ENCODE results near the gene LCLAT1. TPM values are rescaled to one million over a fixed set of nuclear protein-coding genes. Genes with fewer than 3 reads are reported as not detected.
"Not testable (repeated sequence)": the region's sequence is repeated elsewhere in the genome, so short reads cannot be mapped to it uniquely, and the experiment has no call there.

Gene LCLAT1
- polyA plus RNA-seq, 2 of the 4 experiments (the other 2 are of a cell fraction) = 19.5 to 71.0 TPM

- H3K4me2 ChIP-seq; POLR2A ChIA-PET; DNase-seq (ENCODE audit: low read depth in 1 of 2, low spot score in 1 of 2); H3K4me3 ChIP-seq; H3K27ac ChIP-seq; FAIRE-seq; ATAC-seq: not testable (repeated sequence)
- WGBS (ENCODE audit: missing lambda C conversion rate) = 89% methylated on average over 2 of the region's 2 CpGs
- peaks cover 17% of the 10 kb centered on the region for H3K9me3 ChIP-seq
- peaks cover 14% of the 10 kb centered on the region for H3K4me1 ChIP-seq
- CTCF ChIA-PET = interaction anchor here (1.7 kb wide), 1 partner anchor 331 kb away, joined by 4 read pairs; no protein-coding TSS in a partner anchor
These were observed 48.9 kb downstream of the LCLAT1 start for GRCh38 chr2:30495896-30496295.

- no peak for FAIRE-seq
- no peak overlapping the region for H3K27ac ChIP-seq
- no peak for ATAC-seq
- TF ChIP-seq RNF2 (IDR thresholded peaks at IDR 0.05; ENCODE audit: borderline replicate concordance, low read depth) = no peak
- no peak for TF ChIP-seq KDM1A (IDR thresholded peaks at IDR 0.05; ENCODE audit: low read depth)
- TF ChIP-seq PHF8 (IDR thresholded peaks at IDR 0.05; ENCODE audit: borderline replicate concordance, low read depth) = no peak
- no peak for TF ChIP-seq NPAS2 (CRISPR knock-in tag; IDR thresholded peaks at IDR 0.05; ENCODE audit: borderline replicate concordance)
- TF ChIP-seq CBX8 (IDR thresholded peaks at IDR 0.05) = no peak
- no peak for TF ChIP-seq CHD4 (IDR thresholded peaks at IDR 0.05; ENCODE audit: borderline replicate concordance)
- TF ChIP-seq HDAC2 (IDR thresholded peaks at IDR 0.05) = no peak
- TF ChIP-seq ZC3H11A (IDR thresholded peaks at IDR 0.05) = no peak
- TF ChIP-seq NFE2L2 (conservative IDR thresholded peaks at IDR 0.05; ENCODE audit: low read length) = no peak
- no peak for TF ChIP-seq JUNB (IDR thresholded peaks at IDR 0.05)
- no peak for TF ChIP-seq EP300 (IDR thresholded peaks at IDR 0.05)
- TF ChIP-seq POLR2AphosphoS2 (conservative IDR thresholded peaks at IDR 0.05; ENCODE audit: low read length) = no peak
- TF ChIP-seq GATA3 (IDR thresholded peaks at IDR 0.05; ENCODE audit: borderline replicate concordance) = no peak
- no peak for TF ChIP-seq SMC3 (IDR thresholded peaks at IDR 0.05)
- TF ChIP-seq EHF (CRISPR knock-in tag; IDR thresholded peaks at IDR 0.05) = no peak
- TF ChIP-seq MYC (IDR thresholded peaks at IDR 0.05; ENCODE audit: borderline replicate concordance, low read length) = no peak
- TF ChIP-seq EHMT2 (IDR thresholded peaks at IDR 0.05; ENCODE audit: low read depth) = no peak
- no peak for TF ChIP-seq RAD21 (conservative IDR thresholded peaks at IDR 0.05 in 1 of 2, IDR thresholded peaks at IDR 0.05 in 1 of 2)
- CTCF ChIA-PET = no interaction called here
- POLR2A ChIA-PET = no interaction called here
- no peak for DNase-seq (ENCODE audit: low read depth in 1 of 2, low spot score in 1 of 2)
- H3K4me1 ChIP-seq = peaks cover 6% of the 10 kb centered on the region; the same call in 1 of the 3 replicates
- peaks cover 22% of the 10 kb centered on the region for H3K9me3 ChIP-seq
- H3K4me3 ChIP-seq = no peak overlapping the region
- H3K4me2 ChIP-seq = no peak overlapping the region
These were observed 52.6 kb downstream of the LCLAT1 start for GRCh38 chr2:30499681-30500080.

- DNase-seq (ENCODE audit: low read depth in 1 of 2, low spot score in 1 of 2) = no peak
- Histone ChIP-seq H3K4me2 (no peak overlapping the region), H3K9me3 (peaks cover 22% of the 10 kb centered on the region), H3K4me3 (no peak overlapping the region), H3K27ac (no peak overlapping the region), H3K4me1 (peaks cover 6% of the 10 kb centered on the region; the same call in 1 of the 3 replicates)
- CTCF ChIA-PET = no interaction called here
- POLR2A ChIA-PET = no interaction called here
- TF ChIP-seq HOXB13 (CRISPR knock-in tag; IDR thresholded peaks at IDR 0.05; ENCODE audit: low read depth) = no peak
- TF ChIP-seq E2F6 (IDR thresholded peaks at IDR 0.05; ENCODE audit: borderline replicate concordance, low read depth) = no peak
- TF ChIP-seq RAD21 (conservative IDR thresholded peaks at IDR 0.05 in 1 of 2, IDR thresholded peaks at IDR 0.05 in 1 of 2) = no peak
- no peak for TF ChIP-seq NR3C1 (IDR thresholded peaks at IDR 0.05)
- TF ChIP-seq GATA3 (IDR thresholded peaks at IDR 0.05; ENCODE audit: borderline replicate concordance) = no peak
- TF ChIP-seq MYC (IDR thresholded peaks at IDR 0.05; ENCODE audit: borderline replicate concordance, low read length) = no peak
- no peak for TF ChIP-seq RCOR1 (IDR thresholded peaks at IDR 0.05; ENCODE audit: low read depth, low read length)
- TF ChIP-seq REST (IDR thresholded peaks at IDR 0.05) = no peak
- no peak for TF ChIP-seq POLR2A (IDR thresholded peaks at IDR 0.05; ENCODE audit: low read length)
- TF ChIP-seq JUN (IDR thresholded peaks at IDR 0.05) = no peak
- TF ChIP-seq KDM1A (IDR thresholded peaks at IDR 0.05; ENCODE audit: low read depth) = no peak
- TF ChIP-seq CHD4 (IDR thresholded peaks at IDR 0.05; ENCODE audit: borderline replicate concordance) = no peak
- TF ChIP-seq NFE2L2 (conservative IDR thresholded peaks at IDR 0.05; ENCODE audit: low read length) = no peak
- TF ChIP-seq EHMT2 (IDR thresholded peaks at IDR 0.05; ENCODE audit: low read depth) = no peak
- no peak for TF ChIP-seq FOSB (CRISPR knock-in tag; IDR thresholded peaks at IDR 0.05)
- TF ChIP-seq TP53 (CRISPR knock-in tag; IDR thresholded peaks at IDR 0.05) = no peak
- TF ChIP-seq NPAS2 (CRISPR knock-in tag; IDR thresholded peaks at IDR 0.05; ENCODE audit: borderline replicate concordance) = no peak
- TF ChIP-seq CEBPB (IDR thresholded peaks at IDR 0.05) = no peak
- TF ChIP-seq MAFK (IDR thresholded peaks at IDR 0.05; ENCODE audit: partially characterized antibody) = no peak
- ATAC-seq = no peak
- FAIRE-seq = no peak
- 92% methylated on average over 6 of the region's 6 CpGs for WGBS (ENCODE audit: missing lambda C conversion rate)
These were observed 53.7 kb downstream of the LCLAT1 start for GRCh38 chr2:30500699-30501098.
